BJ (cell line): ENCODE data around the gene SCFD1. TPM values are rescaled to one million over a fixed set of nuclear protein-coding genes. Genes with fewer than 3 reads are reported as not detected.
"Not testable (repeated sequence)": the region's sequence is repeated elsewhere in the genome, so short reads cannot be mapped to it uniquely, and the experiment has no call there.

ENCODE experiments used
- CTCF ChIA-PET: fragments of 350-600 bp; formaldehyde crosslinking; extraction: SDS; loops from one replicate; lab custom pipeline; 2021; ENCODE audit warnings: antibody characterized with exemption, inconsistent platforms; lab: Yijun Ruan, JAX
- POLR2A ChIA-PET: fragments of 300-600 bp; sonication (Branson Sonifier 250); formaldehyde crosslinking; extraction: SDS; loops from one replicate; lab custom pipeline; 2021; ENCODE audit warnings: antibody characterized with exemption; lab: Charles Lee
- DNase-seq: peaks from one replicate; pipeline ENCODE4 v3.0.0-alpha.2; 2011; ENCODE audit warnings: low read depth
- H3K27me3 ChIP-seq: 2 replicates; pipeline ENCODE4 v1.6.0; 2011; ENCODE audit warnings: low read length; ENCODE audit not compliant: control insufficient read depth, insufficient read depth
- H3K36me3 ChIP-seq: 2 replicates; pipeline ENCODE4 v1.5.1; 2011; ENCODE audit warnings: low read length; ENCODE audit not compliant: control insufficient read depth, insufficient read depth
- H3K4me3 ChIP-seq: 2 replicates; pipeline ENCODE4 v1.5.1; 2011; ENCODE audit warnings: low read depth, mild to moderate bottlenecking, control low read depth, low read length
- polyA plus RNA-seq: library from polyadenylated mRNA; depleted of rRNA; stranded (reverse); fragments of >200 nt; gene quantifications from 2 replicates; pipeline ENCODE4 v1.2.3, GENCODE V29; 2011
- TF ChIP-seq, protein P1 (sequence below): IDR thresholded peaks from 2 replicates; pipeline ENCODE4 v1.5.1; 2011; ENCODE audit warnings: low read depth, mild to moderate bottlenecking, control low read depth, inconsistent platforms, low read length, moderate library complexity; ENCODE audit not compliant: insufficient read depth

SCFD1 gene
- polyA plus RNA-seq, 1 experiment: 61.0 TPM

DNA sequence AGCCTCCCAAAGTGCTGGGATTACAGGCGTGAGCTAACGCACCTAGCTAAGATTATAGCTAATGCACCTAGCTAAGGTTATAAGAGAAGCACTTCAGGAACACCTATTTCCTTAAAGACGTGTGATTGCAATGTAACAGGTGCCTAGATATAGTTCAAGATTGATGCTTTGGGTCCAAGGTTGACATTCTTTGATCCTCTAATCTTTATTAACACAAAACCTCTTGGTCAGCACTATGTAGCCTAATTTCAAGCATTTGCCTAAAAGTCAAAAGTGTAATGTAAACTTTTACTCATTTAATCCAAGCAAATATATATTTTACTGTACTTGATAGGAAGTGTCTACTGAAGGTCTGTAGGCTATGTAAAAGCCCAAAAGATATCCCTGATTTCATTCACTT lies 36.5 kb downstream of the SCFD1 start:
- DNase-seq: no peak
- CTCF ChIA-PET: no interaction called here
- H3K36me3 ChIP-seq: peaks cover 11% of the 10 kb centered on the region
- TF ChIP-seq, protein P1, sequence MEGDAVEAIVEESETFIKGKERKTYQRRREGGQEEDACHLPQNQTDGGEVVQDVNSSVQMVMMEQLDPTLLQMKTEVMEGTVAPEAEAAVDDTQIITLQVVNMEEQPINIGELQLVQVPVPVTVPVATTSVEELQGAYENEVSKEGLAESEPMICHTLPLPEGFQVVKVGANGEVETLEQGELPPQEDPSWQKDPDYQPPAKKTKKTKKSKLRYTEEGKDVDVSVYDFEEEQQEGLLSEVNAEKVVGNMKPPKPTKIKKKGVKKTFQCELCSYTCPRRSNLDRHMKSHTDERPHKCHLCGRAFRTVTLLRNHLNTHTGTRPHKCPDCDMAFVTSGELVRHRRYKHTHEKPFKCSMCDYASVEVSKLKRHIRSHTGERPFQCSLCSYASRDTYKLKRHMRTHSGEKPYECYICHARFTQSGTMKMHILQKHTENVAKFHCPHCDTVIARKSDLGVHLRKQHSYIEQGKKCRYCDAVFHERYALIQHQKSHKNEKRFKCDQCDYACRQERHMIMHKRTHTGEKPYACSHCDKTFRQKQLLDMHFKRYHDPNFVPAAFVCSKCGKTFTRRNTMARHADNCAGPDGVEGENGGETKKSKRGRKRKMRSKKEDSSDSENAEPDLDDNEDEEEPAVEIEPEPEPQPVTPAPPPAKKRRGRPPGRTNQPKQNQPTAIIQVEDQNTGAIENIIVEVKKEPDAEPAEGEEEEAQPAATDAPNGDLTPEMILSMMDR: no peak
- no peak overlapping the region for H3K4me3 ChIP-seq
- no peaks in the 10 kb centered on the region for H3K27me3 ChIP-seq
- POLR2A ChIA-PET: no interaction called here

DNA sequence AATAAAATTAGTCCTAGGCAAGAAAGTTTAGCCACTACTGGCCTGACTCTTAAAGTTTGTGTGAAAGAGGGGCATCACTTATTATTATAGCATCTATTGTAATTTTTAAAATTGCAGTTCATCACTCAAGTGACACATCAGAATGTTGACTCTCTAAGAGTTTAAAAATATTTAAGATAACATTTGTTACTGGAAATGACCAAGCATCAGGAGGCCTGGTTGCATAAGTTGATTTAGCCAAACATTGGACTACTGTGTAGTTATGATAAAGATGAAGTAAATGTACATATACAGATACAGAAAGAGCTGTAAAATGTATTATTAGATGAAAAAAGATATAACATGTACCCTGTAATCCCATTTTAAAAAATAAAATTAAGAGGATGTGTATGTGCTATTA lies 47.5 kb downstream of the SCFD1 start:
- ChIA-PET CTCF (no interaction called here), POLR2A (no interaction called here)
- Histone ChIP-seq H3K36me3 (no peaks in the 10 kb centered on the region), H3K27me3 (no peaks in the 10 kb centered on the region), H3K4me3 (no peak overlapping the region)
- DNase-seq: no peak
- TF ChIP-seq, protein P1: no peak

DNA sequence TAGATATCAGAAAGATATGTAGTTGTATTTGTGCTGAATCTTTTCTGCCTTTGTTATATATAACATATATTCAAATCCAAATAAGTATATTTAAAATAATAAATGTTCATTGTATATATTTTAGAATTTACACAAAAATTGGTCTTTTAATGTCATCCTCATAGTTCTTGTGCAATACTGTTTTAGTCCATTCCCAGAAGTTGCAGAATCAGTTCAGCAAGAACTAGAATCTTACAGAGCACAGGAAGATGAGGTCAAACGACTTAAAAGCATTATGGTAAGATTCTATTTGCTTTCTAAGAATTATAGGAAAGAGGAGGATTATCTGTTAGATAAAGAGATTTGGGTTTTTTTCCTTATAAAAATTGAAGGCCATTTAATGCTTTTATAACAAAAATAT lies 51.0 kb downstream of the SCFD1 start:
- ChIA-PET POLR2A (no interaction called here), CTCF (no interaction called here)
- H3K27me3 ChIP-seq: no peaks in the 10 kb centered on the region
- TF ChIP-seq, protein P1: no peak
- H3K36me3 ChIP-seq: no peaks in the 10 kb centered on the region; the same call in 1 of the 2 replicates
- no peak overlapping the region for H3K4me3 ChIP-seq
- DNase-seq: no peak

DNA sequence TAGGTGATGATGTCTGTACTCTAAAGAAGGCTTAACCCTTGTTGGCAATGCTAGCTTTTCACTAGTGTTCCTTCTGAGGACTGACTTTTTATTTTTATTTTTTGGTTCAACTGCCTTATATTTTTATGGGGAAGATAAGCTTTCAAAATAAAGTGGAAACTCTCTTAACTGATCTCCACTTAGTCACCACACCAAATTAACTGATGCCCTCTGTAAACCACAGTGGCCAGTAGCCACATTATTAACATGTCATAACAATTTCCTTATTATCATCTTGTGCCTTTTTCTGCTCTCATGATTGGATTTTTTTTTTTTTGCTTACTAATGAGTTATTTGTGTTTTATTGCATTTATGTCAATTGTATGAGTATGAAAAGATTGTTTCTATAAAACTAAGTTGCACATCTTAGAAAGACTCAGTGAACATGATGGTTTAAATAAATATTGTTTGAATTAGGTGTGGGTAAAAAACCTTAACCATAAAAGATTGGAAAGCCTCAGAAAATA lies 56.9 kb downstream of the SCFD1 start:
- H3K4me3 ChIP-seq: no peak overlapping the region
- CTCF ChIA-PET: no interaction called here
- H3K27me3 ChIP-seq: no peaks in the 10 kb centered on the region
- H3K36me3 ChIP-seq: peaks cover 2% of the 10 kb centered on the region
- DNase-seq: no peak
- TF ChIP-seq, protein P1: no peak
- POLR2A ChIA-PET: interaction anchor here (0.5 kb wide), 1 partner anchor 778 kb away, joined by 3 read pairs; the partner anchor contains the start of gene DTD2

DNA sequence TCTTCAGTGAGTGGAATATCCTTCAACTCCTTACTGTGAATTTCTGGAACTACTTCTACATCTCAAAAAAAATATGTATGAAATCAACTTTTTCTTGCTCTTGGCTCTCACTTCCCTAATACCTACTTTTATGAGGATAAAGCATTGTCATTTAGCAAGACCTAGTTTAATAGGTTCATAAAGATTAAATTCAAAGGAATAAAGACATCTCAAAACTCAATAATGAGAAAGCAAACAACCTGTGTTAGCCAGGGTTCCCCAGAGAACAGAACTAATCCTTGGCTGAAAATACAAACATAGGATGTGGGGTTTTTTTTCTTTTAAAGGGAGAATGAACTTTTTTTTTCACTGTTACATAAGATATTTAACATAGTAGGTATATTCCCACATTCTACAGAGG lies 57.9 kb downstream of the SCFD1 start:
- Histone ChIP-seq H3K27me3 (no peaks in the 10 kb centered on the region), H3K36me3 (peaks cover 2% of the 10 kb centered on the region), H3K4me3 (no peak overlapping the region)
- POLR2A ChIA-PET: no interaction called here
- TF ChIP-seq, protein P1: no peak
- CTCF ChIA-PET: no interaction called here
- DNase-seq: no peak

DNA sequence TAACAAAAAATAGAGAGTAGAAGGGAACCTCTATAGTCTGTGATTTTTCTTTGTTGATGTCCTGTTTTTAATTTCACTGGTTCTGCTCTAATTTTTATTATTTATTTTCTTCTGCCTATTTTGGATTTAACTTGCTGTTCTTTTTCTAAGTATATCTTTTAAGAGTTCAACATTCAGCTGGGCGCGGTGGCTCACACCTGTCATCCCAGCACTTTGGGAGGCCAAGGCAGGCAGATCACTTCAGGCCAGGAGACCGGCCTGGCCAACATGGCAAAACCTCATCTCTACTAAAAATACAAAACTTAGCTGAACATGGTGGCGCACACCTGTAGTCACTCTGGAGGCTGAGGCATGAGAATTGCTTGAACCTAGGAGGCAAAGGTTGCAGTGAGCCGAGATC lies 58.7 kb downstream of the SCFD1 start:
- CTCF ChIA-PET: interaction anchor here (1.0 kb wide), 1 partner anchor 17 kb away, joined by 3 read pairs; no protein-coding TSS in a partner anchor
- H3K27me3 ChIP-seq, DNase-seq, POLR2A ChIA-PET, H3K4me3 ChIP-seq, H3K36me3 ChIP-seq: not testable (repeated sequence)
